HepG2 (cell line): ENCODE data around the gene CDH23. TPM values are rescaled to one million over a fixed set of nuclear protein-coding genes. Genes with fewer than 3 reads are reported as not detected.

Source experiments
- ATAC-seq: fragments of 200-7000 bp; cut with Tn5 transposase; 3 replicates; pipeline ENCODE4 v1.9.1; 2020; ENCODE audit warnings: mild to moderate bottlenecking, moderate library complexity
- BruUV-seq: library from RNA; stranded (reverse); fragments of 400-500 nt; replicated peaks from 2 replicates; lab custom pipeline; 2021; lab: Mats Ljungman, UMichigan
- CTCF ChIA-PET: fragments of 300-600 bp; formaldehyde crosslinking; extraction: SDS; loops from one replicate; lab custom pipeline; 2021; ENCODE audit warnings: low total read pairs, inconsistent platforms, low intra/inter-chr PET ratio; lab: Yijun Ruan, JAX
- POLR2A ChIA-PET: fragments of 350-600 bp; sonication (Branson Sonifier 250); formaldehyde crosslinking; loops from one replicate; lab custom pipeline; 2020; ENCODE audit warnings: antibody characterized with exemption, inconsistent platforms; lab: Yijun Ruan, JAX
- DNase-seq: peaks from one replicate; pipeline ENCODE4 v3.0.0-alpha.2; 2015; ENCODE audit warnings: low spot score
- FAIRE-seq: peaks from 3 replicates; lab custom pipeline; 2011; peaks lifted over from hg19 to GRCh38; lab: Jason Lieb, UNC
- H2AFZ ChIP-seq: one replicate; pipeline ENCODE4 v1.6.1; 2011; ENCODE audit warnings: low read length, inconsistent platforms
- H3K27ac ChIP-seq: fragments of 300-600 bp; 3 replicates; pipeline ENCODE4 v1.8.0; 2011; ENCODE audit warnings: mixed run types, mild to moderate bottlenecking, mixed read lengths, low read length, inconsistent platforms; ENCODE audit not compliant: insufficient read depth; ENCODE audit errors: extremely low read length
- H3K27me3 ChIP-seq, 2 experiments: fragments of 200-600 bp in 1 of 2; 2 replicates in 1 of 2; 3 replicates in 1 of 2; pipeline versions ENCODE4 v1.6.0 to v1.8.0; 2011; ENCODE audit warnings: low read length in 2 of 2, mild to moderate bottlenecking in 2 of 2, moderate library complexity in 2 of 2, inconsistent platforms in 1 of 2; ENCODE audit not compliant: insufficient read depth in 2 of 2, control insufficient read depth in 1 of 2
- H3K36me3 ChIP-seq, 2 experiments: fragments of 200-600 bp in 1 of 2; replicated peaks in 1 of 2; 2 replicates in 1 of 2; 3 replicates in 1 of 2; pipeline versions ENCODE4 v1.5.1 to v1.8.0; 2011; ENCODE audit warnings: low read length in 2 of 2, inconsistent platforms in 1 of 2; ENCODE audit not compliant: insufficient read depth in 2 of 2, control insufficient read depth in 1 of 2
- H3K4me1 ChIP-seq: 2 replicates; pipeline ENCODE4 v1.5.1; 2012; ENCODE audit warnings: low read length, inconsistent platforms; ENCODE audit not compliant: insufficient read depth
- H3K4me2 ChIP-seq: 2 replicates; pipeline ENCODE4 v1.6.0; 2011; ENCODE audit warnings: low read depth, low read length, inconsistent platforms
- H3K4me3 ChIP-seq, 3 experiments: fragments of 200-600 bp in 1 of 3; sonication (generic), shearing (Covaris generic) in 1 of 3; replicated peaks in 1 of 3; 2 replicates each; pipeline ENCODE4 v1.5.1; 2011 to 2016; ENCODE audit warnings: low read length in 3 of 3, inconsistent platforms in 2 of 3, low read depth in 2 of 3, mild to moderate bottlenecking in 2 of 3, control low read depth in 1 of 3, mixed read lengths in 1 of 3; ENCODE audit not compliant: insufficient read depth in 1 of 3
- H3K79me2 ChIP-seq: one replicate; pipeline ENCODE4 v1.6.1; 2011; ENCODE audit warnings: low read length, inconsistent platforms; ENCODE audit not compliant: insufficient read depth
- H3K9ac ChIP-seq: 2 replicates; pipeline ENCODE4 v1.6.0; 2011; ENCODE audit warnings: mild to moderate bottlenecking, low read depth, low read length, inconsistent platforms; ENCODE audit not compliant: insufficient read depth
- H3K9me3 ChIP-seq: 2 replicates; pipeline ENCODE4 v1.5.1; 2012; ENCODE audit warnings: mild to moderate bottlenecking, low read length
- H4K20me1 ChIP-seq: 2 replicates; pipeline ENCODE4 v1.6.0; 2011; ENCODE audit warnings: inconsistent platforms, mild to moderate bottlenecking, low read length, moderate library complexity; ENCODE audit not compliant: insufficient read depth
- ASH2L ChIP-seq: fragments of 300-600, 200-600 bp; sonication (generic); IDR thresholded peaks from 2 replicates; pipeline ENCODE4 v1.7.0; 2017; ENCODE audit warnings: low read depth, mild to moderate bottlenecking, moderate library complexity, mixed read lengths, low read length; ENCODE audit not compliant: insufficient read length
- FOXK1 ChIP-seq: sonication (generic); formaldehyde crosslinking; IDR thresholded peaks from 2 replicates; pipeline ENCODE4 v1.4.0; 2020; ENCODE audit warnings: low read depth, missing genetic modification reagents, borderline replicate concordance
- HDAC2 ChIP-seq: sonication (generic); formaldehyde crosslinking; IDR thresholded peaks from 2 replicates; pipeline ENCODE4 v1.4.0; 2020; ENCODE audit warnings: missing genetic modification reagents
- HMG20B ChIP-seq: conservative IDR thresholded peaks from 2 replicates; pipeline ENCODE4 v1.6.1; 2016; ENCODE audit warnings: missing genetic modification reagents, missing compliant biosample characterization
- LCORL ChIP-seq, 2 experiments: fragments of 450-650 bp in 1 of 2; sonication (generic) in 1 of 2; formaldehyde crosslinking in 1 of 2; IDR thresholded peaks; 2 replicates each; pipeline versions ENCODE4 v1.5.0 to v1.6.1; 2017 to 2020; ENCODE audit warnings: antibody characterized with exemption in 1 of 2, missing genetic modification reagents in 1 of 2
- MXD4 ChIP-seq: IDR thresholded peaks from 2 replicates; pipeline ENCODE4 v1.6.1; 2016; ENCODE audit warnings: mild to moderate bottlenecking, missing biosample characterization, missing genetic modification reagents
- NFIB ChIP-seq: sonication (generic); formaldehyde crosslinking; IDR thresholded peaks from 2 replicates; pipeline ENCODE4 v1.9.0; 2021; ENCODE audit warnings: missing genetic modification reagents, mild to moderate bottlenecking, borderline replicate concordance
- NR2C2 ChIP-seq: sonication (generic); formaldehyde crosslinking; IDR thresholded peaks from 2 replicates; pipeline ENCODE4 v1.4.0; 2020; ENCODE audit warnings: missing genetic modification reagents, mild to moderate bottlenecking, moderate library complexity, borderline replicate concordance
- RXRA ChIP-seq: sonication (generic); formaldehyde crosslinking; IDR thresholded peaks from 2 replicates; pipeline ENCODE4 v1.5.1; 2020; ENCODE audit warnings: missing genetic modification reagents
- SAP130 ChIP-seq: IDR thresholded peaks from 2 replicates; pipeline ENCODE4 v1.6.1; 2016; ENCODE audit warnings: low read depth
- TEAD2 ChIP-seq: sonication (generic); formaldehyde crosslinking; IDR thresholded peaks from 2 replicates; pipeline ENCODE4 v1.9.0; 2021; ENCODE audit warnings: missing genetic modification reagents
- TSC22D2 ChIP-seq: sonication (generic); formaldehyde crosslinking; IDR thresholded peaks from 2 replicates; pipeline ENCODE4 v1.5.1; 2020; ENCODE audit warnings: missing genetic modification reagents, mild to moderate bottlenecking, borderline replicate concordance
- ZFX ChIP-seq: sonication (generic); formaldehyde crosslinking; IDR thresholded peaks from 2 replicates; pipeline ENCODE4 v1.4.0; 2020; ENCODE audit warnings: mild to moderate bottlenecking, low read depth, missing genetic modification reagents, moderate library complexity
- ZNF274 ChIP-seq: sonication (generic); formaldehyde crosslinking; IDR thresholded peaks from 2 replicates; pipeline ENCODE4 v1.5.1; 2020; ENCODE audit warnings: mild to moderate bottlenecking, missing genetic modification reagents
- ZNF556 ChIP-seq: sonication (generic); formaldehyde crosslinking; IDR thresholded peaks from 2 replicates; pipeline ENCODE4 v1.4.0; 2020; ENCODE audit warnings: mild to moderate bottlenecking, missing genetic modification reagents, borderline replicate concordance
- ZNF572 ChIP-seq: sonication (generic); formaldehyde crosslinking; IDR thresholded peaks from 2 replicates; pipeline ENCODE4 v1.5.1; 2020; ENCODE audit warnings: mild to moderate bottlenecking, missing genetic modification reagents
- ZNF577 ChIP-seq: sonication (generic); formaldehyde crosslinking; IDR thresholded peaks from 2 replicates; pipeline ENCODE4 v1.4.0; 2020; ENCODE audit warnings: mild to moderate bottlenecking, low read depth, missing genetic modification reagents, borderline replicate concordance
- WGBS: methylation state at CpG from one replicate; pipeline ENCODE4 v1.1.6; 2017; ENCODE audit warnings: low lambda C conversion rate; 5-methylcytosine and 5-hydroxymethylcytosine counted together
- in situ Hi-C: cut with HindIII; loops from 2 replicates; pipeline ENCODE4 v1.10.0; 2017; ENCODE audit warnings: low pct_unique_long_range_greater_than_20kb; ENCODE audit not compliant: extremely low pct_ligation_motif_present
- intact Hi-C: fragments of 100-400 bp; cut with micrococcal nuclease; formaldehyde crosslinking; loops from one replicate; pipeline ENCODE4 v1.10.0; 2022; ENCODE audit not compliant: unreplicated experiment
- polyA plus RNA-seq, 8 experiments: library from polyadenylated mRNA; depleted of rRNA in 3 of 8; stranded (reverse) in 7 of 8; unstranded in 1 of 8; fragments of >200 nt; fragmentation: Illumina TruSeq in 4 of 8; extraction: Trizol in 4 of 8; gene quantifications; 2 replicates each; pipeline versions ENCODE4 v1.2.1 to v1.2.3, GENCODE V29; 2011 to 2016; ENCODE audit warnings: low read depth in 4 of 8, missing spikeins in 1 of 8, mixed read lengths in 1 of 8; ENCODE audit not compliant: insufficient read depth in 1 of 8
- total RNA-seq, 5 experiments: library from RNA; depleted of rRNA; stranded (reverse); fragments of >200 nt; fragmentation: Illumina TruSeq; extraction: Trizol; gene quantifications; 2 replicates each; pipeline ENCODE4 v1.2.3, GENCODE V29; 2016; ENCODE audit warnings: low read depth in 1 of 5
- TF ChIP-seq, protein P1 (sequence below): sonication (generic); formaldehyde crosslinking; IDR thresholded peaks from 2 replicates; pipeline ENCODE4 v1.4.0; 2020; ENCODE audit warnings: missing genetic modification reagents

Gene CDH23
- total and polyA plus RNA-seq, 2 of the 13 experiments (the other 11 are each of a cell fraction or from before 2014, with no cell fraction given) = 0.13 TPM; not detected in 1

GRCh38 chr10:71857934-71858890, 461.5 kb downstream of the CDH23 start (continued):
- TF ChIP-seq TEAD2 (CRISPR knock-in tag) (no peak), ASH2L (no peak)
- TF ChIP-seq, all 625 proteins: peak for 0

DNA sequence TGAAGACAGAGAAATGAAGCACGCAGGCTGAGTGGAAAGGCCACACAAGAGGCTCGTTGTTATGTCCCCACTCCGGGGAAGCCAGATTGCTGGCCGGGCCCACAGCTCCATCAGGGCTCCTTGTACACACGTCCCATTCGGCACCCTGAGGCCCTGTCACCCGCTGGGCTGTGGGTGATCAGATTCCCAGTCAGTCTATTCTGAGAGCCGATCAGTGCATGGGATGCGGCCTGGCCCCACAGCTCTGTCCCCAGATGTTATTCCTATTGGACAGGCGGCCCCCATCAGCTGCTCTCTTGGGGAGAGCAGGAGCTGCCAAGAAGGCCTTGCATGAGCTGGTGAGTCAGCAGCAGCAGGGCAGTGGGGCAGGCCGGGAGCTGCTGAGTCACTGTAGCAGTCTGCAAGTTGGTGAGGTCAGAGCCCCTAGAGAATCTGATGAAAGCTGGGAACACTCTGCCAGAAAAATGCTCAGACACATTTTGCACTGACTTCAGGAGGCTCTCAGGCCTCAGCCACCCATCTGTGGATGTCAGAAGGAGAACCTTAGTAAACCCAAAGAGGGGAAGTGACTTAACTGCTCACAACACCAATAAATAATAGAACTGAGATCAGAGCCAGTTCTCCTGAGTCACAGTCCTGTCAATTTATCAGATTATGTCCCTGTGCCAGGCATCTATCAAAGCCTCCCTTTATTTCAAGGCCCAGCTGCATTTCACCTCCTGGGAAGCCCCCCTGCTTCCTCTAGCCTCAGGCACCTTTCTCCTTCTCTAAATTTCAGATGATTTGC, 463.7 kb downstream of the CDH23 start:
- Histone ChIP-seq H3K9ac (peak overlapping the region; percentile 27; the same call in 1 of the 2 replicates), H2AFZ (no peak overlapping the region), H3K27me3 (peaks cover 0 to 3% of the 10 kb centered on the region in 2 experiments; a peak in 2 of 5 replicates), H3K36me3 (no peaks in the 10 kb centered on the region), H3K4me1 (peaks cover 33% of the 10 kb centered on the region), H3K27ac (peak overlapping the region; percentile 35), H4K20me1 (no peaks in the 10 kb centered on the region), H3K4me2 (peak overlapping the region; percentile 91), H3K79me2 (no peaks in the 10 kb centered on the region), H3K9me3 (no peaks in the 10 kb centered on the region), H3K4me3 (peak overlapping the region; percentile 24 to 62 (median 45); a peak in 4 of 6 replicates)
- POLR2A ChIA-PET = interaction anchor here (1.5 to 5.0 kb wide), 2 partner anchors 10 to 11 kb away, joined by 7 to 74 read pairs; partner anchors contain the start of gene PSAP
- ATAC-seq = peak; percentile 97
- in situ Hi-C loops = no loop called here
- peak; percentile 92 for FAIRE-seq
- CTCF ChIA-PET = interaction anchor here (0.6 kb wide), 1 partner anchor 1070 kb away, joined by 3 read pairs; no protein-coding TSS in a partner anchor
- peak; percentile 85 for DNase-seq
- intact Hi-C loops = no loop called here
- BruUV-seq = TSS peak; percentile 89
- WGBS = 4% methylated on average over 8 of the region's 11 CpGs
- no peak; the same call in 1 of the 2 replicates for TF ChIP-seq FOXK1 (CRISPR knock-in tag)
- TF ChIP-seq ZNF572 (CRISPR knock-in tag) = peak; percentile 51; the same call in 1 of the 2 replicates
- peak; percentile 89 for TF ChIP-seq ZFX (CRISPR knock-in tag)
- peak; percentile 45; the same call in 1 of the 2 replicates for TF ChIP-seq HDAC2
- no peak for TF ChIP-seq ZNF577 (CRISPR knock-in tag)
- TF ChIP-seq NFIB (CRISPR knock-in tag) = no peak
- 0 out of 2 replicates have a peak, but pooled peaks have one; percentile 17 for TF ChIP-seq NR2C2 (CRISPR knock-in tag)
- peak; percentile 25; the same call in 1 of the 2 replicates for TF ChIP-seq TSC22D2 (CRISPR knock-in tag)
- no peak for TF ChIP-seq LCORL (IDR thresholded peaks at IDR 0.05)
- 0 out of 2 replicates have a peak, but pooled peaks have one; percentile 46 for TF ChIP-seq LCORL (CRISPR knock-in tag; IDR thresholded peaks at IDR 0.05)
- 0 out of 2 replicates have a peak, but pooled peaks have one; percentile 25 for TF ChIP-seq HMG20B (CRISPR knock-in tag)
- peak; percentile 88 for TF ChIP-seq MXD4 (CRISPR knock-in tag)
- peak; percentile 75 for TF ChIP-seq RXRA
- 0 out of 2 replicates have a peak, but pooled peaks have one; percentile 75 for TF ChIP-seq ZNF556
- TF ChIP-seq, protein P1, sequence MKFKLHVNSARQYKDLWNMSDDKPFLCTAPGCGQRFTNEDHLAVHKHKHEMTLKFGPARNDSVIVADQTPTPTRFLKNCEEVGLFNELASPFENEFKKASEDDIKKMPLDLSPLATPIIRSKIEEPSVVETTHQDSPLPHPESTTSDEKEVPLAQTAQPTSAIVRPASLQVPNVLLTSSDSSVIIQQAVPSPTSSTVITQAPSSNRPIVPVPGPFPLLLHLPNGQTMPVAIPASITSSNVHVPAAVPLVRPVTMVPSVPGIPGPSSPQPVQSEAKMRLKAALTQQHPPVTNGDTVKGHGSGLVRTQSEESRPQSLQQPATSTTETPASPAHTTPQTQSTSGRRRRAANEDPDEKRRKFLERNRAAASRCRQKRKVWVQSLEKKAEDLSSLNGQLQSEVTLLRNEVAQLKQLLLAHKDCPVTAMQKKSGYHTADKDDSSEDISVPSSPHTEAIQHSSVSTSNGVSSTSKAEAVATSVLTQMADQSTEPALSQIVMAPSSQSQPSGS (CRISPR knock-in tag) = 0 out of 2 replicates have a peak, but pooled peaks have one; percentile 23
- peak; percentile 96 for TF ChIP-seq SAP130 (CRISPR knock-in tag)
- peak; percentile 70; the same call in 1 of the 2 replicates for TF ChIP-seq ZNF274
